NCI-H187 treated with DMSO at 0.1 percent for 48 hours (cell line): Measurements from ENCODE around the gene KRT81.

Experiments used
- DNase-seq: peaks from one replicate; lab custom pipeline; 2025; lab: John Stamatoyannopoulos, UW

KRT81 gene

GRCh38 chr12:52291267-52291935, at the start of gene KRT81:
Gene KRT81, minus strand, starts transcription at chr12:52291534. Its CDS starts 69 bp downstream, at chr12:52291465.
- DNase-seq, result no peak

- no peak for DNase-seq
Measured at GRCh38 chr12:52338241-52338960, 47.1 kb upstream of the KRT81 start.

GRCh38 chr12:52337054-52337453, 45.7 kb upstream of the KRT81 start:
- DNase-seq, result no peak

- DNase-seq, result no peak
Measured at GRCh38 chr12:52336641-52337040, 45.3 kb upstream of the KRT81 start.

GRCh38 chr12:52335598-52336262, 44.4 kb upstream of the KRT81 start:
- no peak for DNase-seq

GRCh38 chr12:52334185-52334584, 42.9 kb upstream of the KRT81 start:
- DNase-seq, result no peak

GRCh38 chr12:52333321-52333720, 42.0 kb upstream of the KRT81 start:
- no peak for DNase-seq

- DNase-seq, result no peak
Measured at GRCh38 chr12:52332381-52332780, 41.0 kb upstream of the KRT81 start.

- DNase-seq, result no peak
Measured at GRCh38 chr12:52331833-52332232, 40.5 kb upstream of the KRT81 start.

- DNase-seq, result no peak
Measured at GRCh38 chr12:52331039-52331438, 39.7 kb upstream of the KRT81 start.

GRCh38 chr12:52327830-52328500, 36.6 kb upstream of the KRT81 start:
- no peak for DNase-seq

- DNase-seq, result peak; percentile 59
Measured at GRCh38 chr12:52327052-52327829, 35.9 kb upstream of the KRT81 start.

GRCh38 chr12:52324153-52324444, 32.8 kb upstream of the KRT81 start:
- no peak for DNase-seq

GRCh38 chr12:52323416-52324152, 32.2 kb upstream of the KRT81 start:
- no peak for DNase-seq

- no peak for DNase-seq
Measured at GRCh38 chr12:52323001-52323400, 31.7 kb upstream of the KRT81 start.

- no peak for DNase-seq
Measured at GRCh38 chr12:52322069-52322468, 30.7 kb upstream of the KRT81 start.

- no peak for DNase-seq
Measured at GRCh38 chr12:52321418-52321817, 30.1 kb upstream of the KRT81 start.

GRCh38 chr12:52320784-52321400, 29.6 kb upstream of the KRT81 start, which contains the start of gene KRT83:
Gene KRT83, minus strand, starts transcription at chr12:52321398. Its CDS starts 63 bp downstream, at chr12:52321335.
- DNase-seq, result no peak

- no peak for DNase-seq
Measured at GRCh38 chr12:52319097-52319496, 27.8 kb upstream of the KRT81 start.

GRCh38 chr12:52318241-52318990, 27.1 kb upstream of the KRT81 start:
- DNase-seq, result no peak
